GM18861 (cell line): ENCODE measurements around the gene AGTR1.
"Not testable (repeated sequence)": the region's sequence is repeated elsewhere in the genome, so short reads cannot be mapped to it uniquely, and the experiment has no call there.

Source experiments
- ATAC-seq: cut with Tn5 transposase; IDR thresholded peaks from one replicate; pipeline ENCODE4 v1.9.1; 2021; ENCODE audit not compliant: unreplicated experiment

AGTR1 gene

GRCh38 chr3:148757238-148758215, 59.8 kb downstream of the AGTR1 start:
- ATAC-seq, result no peak

GRCh38 chr3:148758303-148758884, 60.7 kb downstream of the AGTR1 start:
- no peak for ATAC-seq

- ATAC-seq, result no peak
Measured at GRCh38 chr3:148759430-148759829, 61.7 kb downstream of the AGTR1 start.

GRCh38 chr3:148763156-148763680, 65.5 kb downstream of the AGTR1 start:
- ATAC-seq, result no peak

- ATAC-seq, result no peak
Measured at GRCh38 chr3:148763986-148764935, 66.6 kb downstream of the AGTR1 start.

GRCh38 chr3:148772361-148772760, 74.7 kb downstream of the AGTR1 start:
- no peak for ATAC-seq

- ATAC-seq, result no peak
Measured at GRCh38 chr3:148772835-148773234, 75.1 kb downstream of the AGTR1 start.

- ATAC-seq, result no peak
Measured at GRCh38 chr3:148773805-148774204, 76.1 kb downstream of the AGTR1 start.

GRCh38 chr3:148778926-148779325, 81.2 kb downstream of the AGTR1 start:
- no peak for ATAC-seq

- ATAC-seq, result not testable (repeated sequence)
Measured at GRCh38 chr3:148785026-148785425, 87.3 kb downstream of the AGTR1 start.

- ATAC-seq, result not testable (repeated sequence)
Measured at GRCh38 chr3:148786159-148786558, 88.5 kb downstream of the AGTR1 start.

GRCh38 chr3:148789146-148789545, 91.4 kb downstream of the AGTR1 start:
- no peak for ATAC-seq

GRCh38 chr3:148789906-148790305, 92.2 kb downstream of the AGTR1 start:
- no peak for ATAC-seq

GRCh38 chr3:148790370-148790769, 92.7 kb downstream of the AGTR1 start:
- ATAC-seq, result no peak

- no peak for ATAC-seq
Measured at GRCh38 chr3:148790851-148791735, 93.4 kb downstream of the AGTR1 start.

- no peak for ATAC-seq
Measured at GRCh38 chr3:148791920-148792319, 94.2 kb downstream of the AGTR1 start.

- ATAC-seq, result no peak
Measured at GRCh38 chr3:148792516-148792915, 94.8 kb downstream of the AGTR1 start.
